Kidney (tissue), 14 donors: ENCODE measurements around the gene LCOR. TPM values are rescaled to one million over a fixed set of nuclear protein-coding genes. Genes with fewer than 3 reads are reported as not detected.

Experiments used
- DNase-seq, 5 donors: peaks; one replicate each; pipeline ENCODE4 v3.0.0-alpha.2; 2013 to 2020
- FAIRE-seq: peaks from 2 replicates; lab custom pipeline; 2012; peaks lifted over from hg19 to GRCh38; lab: Jason Lieb, UNC
- H3K27ac ChIP-seq, 2 donors: one replicate each; pipeline ENCODE4 v1.7.0; 2013; ENCODE audit warnings: low read depth in 2 of 2, low read length in 2 of 2, inconsistent platforms in 1 of 2
- H3K27me3 ChIP-seq: one replicate; pipeline ENCODE4 v1.7.1; 2013; ENCODE audit warnings: low read length, inconsistent platforms; ENCODE audit not compliant: control insufficient read depth, insufficient read depth
- H3K36me3 ChIP-seq, 3 donors: one replicate each; pipeline versions ENCODE4 v1.7.0 to v1.7.1; 2013; ENCODE audit warnings: low read length in 3 of 3, control low read depth in 1 of 3, inconsistent platforms in 1 of 3; ENCODE audit not compliant: insufficient read depth in 3 of 3, control insufficient read depth in 2 of 3
- H3K4me1 ChIP-seq, 3 donors: one replicate each; pipeline versions ENCODE4 v1.7.0 to v1.7.1; 2013; ENCODE audit warnings: low read length in 3 of 3, inconsistent platforms in 1 of 3, low read depth in 1 of 3; ENCODE audit not compliant: control insufficient read depth in 2 of 3, insufficient read depth in 2 of 3
- H3K4me3 ChIP-seq, 3 donors: one replicate each; pipeline versions ENCODE4 v1.7.0 to v1.8.1; 2013; ENCODE audit warnings: low read length in 3 of 3, control low read depth in 1 of 3, inconsistent platforms in 1 of 3
- H3K9ac ChIP-seq, 3 donors: one replicate each; pipeline versions ENCODE4 v1.7.0 to v1.7.1; 2013; ENCODE audit warnings: low read length in 3 of 3, control low read depth in 1 of 3, inconsistent platforms in 1 of 3
- H3K9me3 ChIP-seq, 3 donors: one replicate each; pipeline versions ENCODE4 v1.7.0 to v1.7.1; 2013; ENCODE audit warnings: low read length in 3 of 3, control low read depth in 1 of 3, inconsistent platforms in 1 of 3; ENCODE audit not compliant: control insufficient read depth in 2 of 3, insufficient read depth in 1 of 3
- CTCF ChIP-seq: IDR thresholded peaks from 3 replicates; pipeline ENCODE4 v1.5.1; 2012; ENCODE audit warnings: mild to moderate bottlenecking, moderate library complexity, borderline replicate concordance; ENCODE audit not compliant: insufficient read depth; ENCODE audit errors: extremely low read depth
- intact Hi-C: fragments of 100-400 bp; cut with DNase I; formaldehyde crosslinking; loops from one replicate; pipeline ENCODE4 v1.11.1; 2022
- polyA plus RNA-seq: library from polyadenylated mRNA; stranded (reverse); fragments of 350-450 nt; fragmentation: Illumina TruSeq; extraction: RNeasy Lipid Tissue Mini Kit (QIAGEN cat#74804); gene quantifications from one replicate; pipeline ENCODE4 v1.2.3, GENCODE V29; 2014; ENCODE audit warnings: low read depth, low replicate concordance; ENCODE audit not compliant: insufficient read depth
- total RNA-seq: library from RNA; stranded (reverse); fragmentation: NEBNext Ultra II Directional; extraction: Animal tissue kit (Norgen Biotek cat#: 25700); gene quantifications from one replicate; pipeline ENCODE4 v1.2.1, GENCODE V29; 2021
- donor health status: control.
- donor health status: control.
- donor health status: control.
- donor health status: control.
- donor health status: control.
- donor health status: DM: yes; HTN: yes; CAD: no.
- donor health status: Normal renal cell carcinoma (clear cell type).

The LCOR gene
- total and polyA plus RNA-seq, 2 donors from 2014 or later: 2.8 to 48.5 TPM

GRCh38 chr10:96947036-96947435, 114.9 kb downstream of the LCOR start:
- Histone ChIP-seq H3K27ac (no peak overlapping the region), H3K9ac (no peak overlapping the region), H3K4me3 (no peak overlapping the region), H3K4me1 (no peaks in the 10 kb centered on the region), H3K27me3 (no peaks in the 10 kb centered on the region), H3K9me3 (no peaks in the 10 kb centered on the region), H3K36me3 (peaks cover 2% of the 10 kb centered on the region in 3 donors)
- no peak for DNase-seq
- FAIRE-seq: no peak
- no peak for TF ChIP-seq CTCF
- intact Hi-C loops: no loop called here

GRCh38 chr10:96949039-96949683, 117.1 kb downstream of the LCOR start:
- H3K27me3 ChIP-seq: no peaks in the 10 kb centered on the region

GRCh38 chr10:96951954-96952353, 119.9 kb downstream of the LCOR start:
- no peaks in the 10 kb centered on the region for H3K27me3 ChIP-seq
- TF ChIP-seq CTCF: no peak
- no peak for FAIRE-seq
- peaks cover 6 to 25% (median 10%) of the 10 kb centered on the region in 3 donors for H3K36me3 ChIP-seq
- no peak overlapping the region for H3K27ac ChIP-seq
- no peaks in the 10 kb centered on the region for H3K4me1 ChIP-seq
- intact Hi-C loops: no loop called here
- no peak overlapping the region for H3K4me3 ChIP-seq
- DNase-seq: no peak
- H3K9ac ChIP-seq: no peak overlapping the region
- no peaks in the 10 kb centered on the region for H3K9me3 ChIP-seq

More at GRCh38 chr10:96949039-96949683, 117.1 kb downstream of the LCOR start:
- no peaks in the 10 kb centered on the region for H3K4me1 ChIP-seq
- H3K36me3 ChIP-seq: peaks cover 2 to 4% (median 2%) of the 10 kb centered on the region in 3 donors
- no peak overlapping the region for H3K27ac ChIP-seq
- no peak overlapping the region for H3K4me3 ChIP-seq
- no peaks in the 10 kb centered on the region for H3K9me3 ChIP-seq
- FAIRE-seq (peak; percentile 35), DNase-seq (no peak)
- intact Hi-C loops: no loop called here
- no peak overlapping the region for H3K9ac ChIP-seq
- no peak for TF ChIP-seq CTCF

GRCh38 chr10:96955794-96956193, 123.7 kb downstream of the LCOR start:
- FAIRE-seq (no peak), DNase-seq (no peak)
- TF ChIP-seq CTCF: no peak
- H3K4me3 ChIP-seq: no peak overlapping the region
- no peaks in the 10 kb centered on the region for H3K9me3 ChIP-seq
- no peaks in the 10 kb centered on the region for H3K27me3 ChIP-seq
- no peak overlapping the region for H3K9ac ChIP-seq
- H3K36me3 ChIP-seq: peaks cover 4 to 25% (median 8%) of the 10 kb centered on the region in 3 donors
- no peaks in the 10 kb centered on the region for H3K4me1 ChIP-seq
- intact Hi-C loops: no loop called here
- H3K27ac ChIP-seq: no peak overlapping the region
